GM03348 (cell line): ENCODE data around the gene HS6ST2.

Experiments
- DNase-seq: peaks from one replicate; pipeline ENCODE4 v3.0.0; 2012; ENCODE audit warnings: low spot score

HS6ST2 gene

GRCh38 chrX:132740316-132741123 lies 217.9 kb downstream of the HS6ST2 start:
- DNase-seq, result peak; percentile 7

- DNase-seq, result no peak
These were observed 219.5 kb downstream of the HS6ST2 start for GRCh38 chrX:132738951-132739350.

GRCh38 chrX:132737743-132738142 lies 220.7 kb downstream of the HS6ST2 start:
- DNase-seq, result no peak

GRCh38 chrX:132732236-132732635 lies 226.2 kb downstream of the HS6ST2 start:
- no peak for DNase-seq

GRCh38 chrX:132730726-132731125 lies 227.7 kb downstream of the HS6ST2 start:
- no peak for DNase-seq

GRCh38 chrX:132730266-132730665 lies 228.2 kb downstream of the HS6ST2 start:
- no peak for DNase-seq

- no peak for DNase-seq
These were observed 230.1 kb downstream of the HS6ST2 start for GRCh38 chrX:132728296-132728695.

GRCh38 chrX:132718431-132718958 lies 239.9 kb downstream of the HS6ST2 start:
- no peak for DNase-seq

- peak; percentile 16 for DNase-seq
These were observed 242.4 kb downstream of the HS6ST2 start for GRCh38 chrX:132716006-132716405.

- no peak for DNase-seq
These were observed 243.5 kb downstream of the HS6ST2 start for GRCh38 chrX:132714913-132715312.

GRCh38 chrX:132712350-132712749 lies 246.1 kb downstream of the HS6ST2 start:
- DNase-seq, result no peak

GRCh38 chrX:132710656-132711155 lies 247.7 kb downstream of the HS6ST2 start:
- DNase-seq, result no peak

GRCh38 chrX:132708529-132708928 lies 249.9 kb downstream of the HS6ST2 start:
- DNase-seq, result no peak

GRCh38 chrX:132704769-132705168 lies 253.7 kb downstream of the HS6ST2 start:
- DNase-seq, result no peak

- no peak for DNase-seq
These were observed 264.0 kb downstream of the HS6ST2 start for GRCh38 chrX:132694382-132694781.

GRCh38 chrX:132692526-132692925 lies 265.9 kb downstream of the HS6ST2 start:
- no peak for DNase-seq

- DNase-seq, result peak; percentile 6
These were observed 266.4 kb downstream of the HS6ST2 start for GRCh38 chrX:132692066-132692465.

- no peak for DNase-seq
These were observed 268.5 kb downstream of the HS6ST2 start for GRCh38 chrX:132689612-132690563.

GRCh38 chrX:132685276-132685675 lies 273.2 kb downstream of the HS6ST2 start:
- no peak for DNase-seq

- DNase-seq, result no peak
These were observed 281.2 kb downstream of the HS6ST2 start for GRCh38 chrX:132677233-132677716.

- no peak for DNase-seq
These were observed 281.8 kb downstream of the HS6ST2 start for GRCh38 chrX:132676561-132677186.

GRCh38 chrX:132676102-132676501 lies 282.3 kb downstream of the HS6ST2 start:
- no peak for DNase-seq
